ENCODE data around the gene MYBPC1.

MYBPC1 gene

GRCh38 chr12:101691503-101692096 is 96.8 kb downstream of the MYBPC1 start:
- DNase-seq (ENCODE audit: extremely low read depth, insufficient read length): no peak
- Histone ChIP-seq H3K27me3 (replicated peaks; ENCODE audit: control insufficient read depth, insufficient read depth, low read length) (no peaks in the 10 kb centered on the region), H3K36me3 (ENCODE audit: control insufficient read depth, insufficient read depth, low read length) (no peaks in the 10 kb centered on the region), H3K4me3 (replicated peaks; ENCODE audit: low read depth, low read length) (no peak overlapping the region)
- no peak for TF ChIP-seq CTCF (IDR thresholded peaks at IDR 0.05; ENCODE audit: insufficient read depth, low read length, poor library complexity, severe bottlenecking)

- TF ChIP-seq CTCF (IDR thresholded peaks at IDR 0.05; ENCODE audit: insufficient read depth, low read length, poor library complexity, severe bottlenecking): no peak
- no peak overlapping the region for H3K4me3 ChIP-seq (replicated peaks; ENCODE audit: low read depth, low read length)
- DNase-seq (ENCODE audit: extremely low read depth, insufficient read length): no peak
- no peaks in the 10 kb centered on the region for H3K36me3 ChIP-seq (ENCODE audit: control insufficient read depth, insufficient read depth, low read length)
- no peaks in the 10 kb centered on the region for H3K27me3 ChIP-seq (replicated peaks; ENCODE audit: control insufficient read depth, insufficient read depth, low read length)
Measured at GRCh38 chr12:101694297-101694848, 99.6 kb downstream of the MYBPC1 start.

- no peak for TF ChIP-seq CTCF (IDR thresholded peaks at IDR 0.05; ENCODE audit: insufficient read depth, low read length, poor library complexity, severe bottlenecking)
- Histone ChIP-seq H3K27me3 (replicated peaks; ENCODE audit: control insufficient read depth, insufficient read depth, low read length) (no peaks in the 10 kb centered on the region), H3K4me3 (replicated peaks; ENCODE audit: low read depth, low read length) (no peak overlapping the region), H3K36me3 (ENCODE audit: control insufficient read depth, insufficient read depth, low read length) (no peaks in the 10 kb centered on the region)
- DNase-seq (ENCODE audit: extremely low read depth, insufficient read length): no peak
Measured at GRCh38 chr12:101694986-101695385, 100.2 kb downstream of the MYBPC1 start.

- Histone ChIP-seq H3K27me3 (replicated peaks; ENCODE audit: control insufficient read depth, insufficient read depth, low read length) (no peaks in the 10 kb centered on the region), H3K4me3 (replicated peaks; ENCODE audit: low read depth, low read length) (no peak overlapping the region), H3K36me3 (ENCODE audit: control insufficient read depth, insufficient read depth, low read length) (no peaks in the 10 kb centered on the region)
- no peak for DNase-seq (ENCODE audit: extremely low read depth, insufficient read length)
- TF ChIP-seq CTCF (IDR thresholded peaks at IDR 0.05; ENCODE audit: insufficient read depth, low read length, poor library complexity, severe bottlenecking): no peak
Measured at GRCh38 chr12:101695706-101696105, 100.9 kb downstream of the MYBPC1 start.

GRCh38 chr12:101696251-101697196 is 101.8 kb downstream of the MYBPC1 start:
- no peaks in the 10 kb centered on the region for H3K27me3 ChIP-seq (replicated peaks; ENCODE audit: control insufficient read depth, insufficient read depth, low read length)
- no peak for TF ChIP-seq CTCF (IDR thresholded peaks at IDR 0.05; ENCODE audit: insufficient read depth, low read length, poor library complexity, severe bottlenecking)
- no peaks in the 10 kb centered on the region for H3K36me3 ChIP-seq (ENCODE audit: control insufficient read depth, insufficient read depth, low read length)
- no peak for DNase-seq (ENCODE audit: extremely low read depth, insufficient read length)
- peak overlapping the region; percentile 85 for H3K4me3 ChIP-seq (replicated peaks; ENCODE audit: low read depth, low read length)

Measured in GM06990 (cell line).